Right lobe of liver (tissue), 6 donors: Measurements from ENCODE around the gene ARHGEF33. TPM values are rescaled to one million over a fixed set of nuclear protein-coding genes. Genes with fewer than 3 reads are reported as not detected.
A peak's percentile ranks its signal among the peaks of the same experiment; 100 is the strongest.

ENCODE experiments used
- ATAC-seq, 4 donors: fragments of 200-7000 bp; cut with Tn5 transposase; one replicate each; pipeline ENCODE4 v1.9.1; 2020; ENCODE audit warnings: mild to moderate bottlenecking in 4 of 4, moderate library complexity in 4 of 4
- DNase-seq, 3 donors: peaks; one replicate each; pipeline ENCODE4 v3.0.0-alpha.2; 2020
- H3K27ac ChIP-seq, 3 donors: fragments of 200-600 bp; one replicate each; pipeline ENCODE4 v1.8.0; 2022
- H3K27me3 ChIP-seq, 2 donors: fragments of 200-600 bp; one replicate each; pipeline ENCODE4 v1.8.0; 2022
- H3K36me3 ChIP-seq, 4 donors: fragments of 200-600 bp; sonication (generic) in 1 of 4; one replicate each; pipeline versions ENCODE4 v1.5.1 to v1.8.0; 2017 to 2022; ENCODE audit warnings: control low read depth in 1 of 4
- H3K4me1 ChIP-seq, 4 donors: fragments of 200-600 bp; sonication (generic) in 1 of 4; one replicate each; pipeline versions ENCODE4 v1.5.1 to v1.8.0; 2017 to 2022; ENCODE audit warnings: control low read depth in 1 of 4
- H3K4me3 ChIP-seq, 3 donors: fragments of 200-600 bp; one replicate each; pipeline ENCODE4 v1.8.0; 2022
- H3K9me3 ChIP-seq, 4 donors: fragments of 200-600 bp; sonication (generic) in 1 of 4; one replicate each; pipeline versions ENCODE4 v1.5.1 to v1.8.0; 2017 to 2022; ENCODE audit warnings: control low read depth in 1 of 4
- CTCF ChIP-seq, 4 donors: fragments of 200-600 bp in 3 of 4; fragments of 450-650 bp in 1 of 4; IDR thresholded peaks; one replicate each; pipeline versions ENCODE4 v1.5.1 to v1.8.0; 2016 to 2022; ENCODE audit warnings: antibody characterized with exemption in 4 of 4, mild to moderate bottlenecking in 2 of 4
- POLR2A ChIP-seq: fragments of 450-650 bp; IDR thresholded peaks from one replicate; pipeline ENCODE4 v1.6.1; 2017; ENCODE audit warnings: antibody characterized with exemption, mild to moderate bottlenecking
- WGBS: methylation state at CpG from one replicate; pipeline ENCODE4 v1.1.6; 2018; ENCODE audit warnings: low coverage, low lambda C conversion rate; ENCODE audit not compliant: insufficient coverage; ENCODE audit errors: missing lambda C conversion rate; 5-methylcytosine and 5-hydroxymethylcytosine counted together
- intact Hi-C, 2 donors: fragments of 100-400 bp; cut with DNase I; formaldehyde crosslinking; loops; one replicate each; pipeline versions ENCODE4 v1.11.2 to v1.14.1; 2022
- total RNA-seq, 6 experiments: library from RNA; depleted of rRNA in 2 of 6; stranded (reverse); fragments of >200 nt in 2 of 6; fragmentation: NEBNext Ultra II Directional in 3 of 6; extraction: Animal tissue kit (Norgen Biotek cat#: 25700) in 3 of 6; gene quantifications; one replicate each; pipeline versions ENCODE4 v1.1.0 to v1.2.4, GENCODE V29; 2016 to 2023
- donor health status: DM: no; HTN: yes; CAD: no.
- donor health status: DM: no; HTN: no; CAD: no.
- donor health status: DM: no; HTN: no; CAD: no.
- donor health status: DM: no; HTN: yes; CAD: no.
- donor health status: DM: no; HTN: yes; CAD: no.

ARHGEF33 gene
- total RNA-seq, 6 experiments from 2014 or later: 0.11 to 0.56 (median 0.29) TPM; not detected in 2

- Histone ChIP-seq H3K27me3 (no peaks in the 10 kb centered on the region), H3K4me3 (no peak overlapping the region), H3K27ac (no peak overlapping the region), H3K9me3 (no peaks in the 10 kb centered on the region), H3K4me1 (no peaks in the 10 kb centered on the region), H3K36me3 (no peaks in the 10 kb centered on the region)
- DNase-seq (no peak), ATAC-seq (no peak)
- TF ChIP-seq CTCF (IDR thresholded peaks at IDR 0.05) (no peak), POLR2A (no peak)
- WGBS: 57% methylated on average over 4 of the region's 4 CpGs
- intact Hi-C loops: loop anchor here in 1 of 2 donors (10.0 kb wide), 1 partner anchor 286 kb away; no protein-coding TSS in a partner anchor
These were observed 59.3 kb downstream of the ARHGEF33 start for GRCh38 chr2:38948995-38949394.

- Histone ChIP-seq H3K27me3 (no peaks in the 10 kb centered on the region), H3K9me3 (no peaks in the 10 kb centered on the region), H3K4me1 (no peaks in the 10 kb centered on the region), H3K4me3 (no peak overlapping the region), H3K27ac (no peak overlapping the region), H3K36me3 (no peaks in the 10 kb centered on the region)
- TF ChIP-seq CTCF (IDR thresholded peaks at IDR 0.05): no peak
- no peak for TF ChIP-seq POLR2A
- no peak for ATAC-seq
- intact Hi-C loops: no loop called here
- no peak for DNase-seq
These were observed 62.1 kb downstream of the ARHGEF33 start for GRCh38 chr2:38951766-38952165.

GRCh38 chr2:38957972-38958371, 68.3 kb downstream of the ARHGEF33 start:
- peaks cover 0 to 4% (median 0%) of the 10 kb centered on the region in 4 donors for H3K4me1 ChIP-seq
- TF ChIP-seq POLR2A (no peak), CTCF (IDR thresholded peaks at IDR 0.05) (no peak)
- WGBS: 65% methylated on average over 2 of the region's 5 CpGs
- intact Hi-C loops: no loop called here
- no peaks in the 10 kb centered on the region for H3K9me3 ChIP-seq
- no peaks in the 10 kb centered on the region for H3K27me3 ChIP-seq
- H3K27ac ChIP-seq: no peak overlapping the region
- no peaks in the 10 kb centered on the region for H3K36me3 ChIP-seq
- H3K4me3 ChIP-seq: no peak overlapping the region
- DNase-seq (no peak), ATAC-seq (no peak)

- H3K4me3 ChIP-seq: peak overlapping the region in 1 of 3 donors; percentile 52
- 100% methylated on average over 2 of the region's 24 CpGs for WGBS
- no peaks in the 10 kb centered on the region for H3K27me3 ChIP-seq
- intact Hi-C loops: no loop called here
- H3K4me1 ChIP-seq: peaks cover 0 to 4% (median 0%) of the 10 kb centered on the region in 4 donors
- DNase-seq (no peak), ATAC-seq (no peak)
- H3K9me3 ChIP-seq: no peaks in the 10 kb centered on the region
- TF ChIP-seq CTCF (IDR thresholded peaks at IDR 0.05) (no peak), POLR2A (no peak)
- no peaks in the 10 kb centered on the region for H3K36me3 ChIP-seq
- no peak overlapping the region for H3K27ac ChIP-seq
These were observed 69.8 kb downstream of the ARHGEF33 start for GRCh38 chr2:38959466-38959865.
